ENCODE measurements around the gene PDP2. TPM values are rescaled to one million over a fixed set of nuclear protein-coding genes. Genes with fewer than 3 reads are reported as not detected.

The PDP2 gene
- total and polyA plus RNA-seq, 7 donors = 2.6 to 8.3 (median 5.1) TPM

GRCh38 chr16:66872943-66873684 lies 7.2 kb upstream of the PDP2 start:
- intact Hi-C loops (cut with DNase I) = loop anchor here (1.0 to 5.0 kb wide), 3 partner anchors 146 to 467 kb away; no protein-coding TSS in a partner anchor
- WGBS, 2 donors = 1 to 3% methylated on average over 39 of the region's 39 CpGs
- no peaks in the 10 kb centered on the region for H3K27me3 ChIP-seq
- H3K36me3 ChIP-seq = no peaks in the 10 kb centered on the region
- H3K4me1 ChIP-seq = peaks cover 0 to 10% (median 6%) of the 10 kb centered on the region in 4 donors
- TF ChIP-seq, protein P1, sequence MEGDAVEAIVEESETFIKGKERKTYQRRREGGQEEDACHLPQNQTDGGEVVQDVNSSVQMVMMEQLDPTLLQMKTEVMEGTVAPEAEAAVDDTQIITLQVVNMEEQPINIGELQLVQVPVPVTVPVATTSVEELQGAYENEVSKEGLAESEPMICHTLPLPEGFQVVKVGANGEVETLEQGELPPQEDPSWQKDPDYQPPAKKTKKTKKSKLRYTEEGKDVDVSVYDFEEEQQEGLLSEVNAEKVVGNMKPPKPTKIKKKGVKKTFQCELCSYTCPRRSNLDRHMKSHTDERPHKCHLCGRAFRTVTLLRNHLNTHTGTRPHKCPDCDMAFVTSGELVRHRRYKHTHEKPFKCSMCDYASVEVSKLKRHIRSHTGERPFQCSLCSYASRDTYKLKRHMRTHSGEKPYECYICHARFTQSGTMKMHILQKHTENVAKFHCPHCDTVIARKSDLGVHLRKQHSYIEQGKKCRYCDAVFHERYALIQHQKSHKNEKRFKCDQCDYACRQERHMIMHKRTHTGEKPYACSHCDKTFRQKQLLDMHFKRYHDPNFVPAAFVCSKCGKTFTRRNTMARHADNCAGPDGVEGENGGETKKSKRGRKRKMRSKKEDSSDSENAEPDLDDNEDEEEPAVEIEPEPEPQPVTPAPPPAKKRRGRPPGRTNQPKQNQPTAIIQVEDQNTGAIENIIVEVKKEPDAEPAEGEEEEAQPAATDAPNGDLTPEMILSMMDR (IDR thresholded peaks at IDR 0.05) = peak; percentile 51 to 89 (median 80)
- TF ChIP-seq POLR2AphosphoS5 (IDR thresholded peaks at IDR 0.05) = no peak
- no peak for TF ChIP-seq EP300 (IDR thresholded peaks at IDR 0.05)
- no peak for TF ChIP-seq POLR2A (IDR thresholded peaks at IDR 0.05)
- peak overlapping the region in 3 of 4 donors; percentile 23 to 35 (median 35) for H3K4me3 ChIP-seq
- peak overlapping the region; percentile 3 to 52 (median 48) for H3K27ac ChIP-seq
- H3K9me3 ChIP-seq = no peaks in the 10 kb centered on the region
- DNase-seq = peak; percentile 93

DNA sequence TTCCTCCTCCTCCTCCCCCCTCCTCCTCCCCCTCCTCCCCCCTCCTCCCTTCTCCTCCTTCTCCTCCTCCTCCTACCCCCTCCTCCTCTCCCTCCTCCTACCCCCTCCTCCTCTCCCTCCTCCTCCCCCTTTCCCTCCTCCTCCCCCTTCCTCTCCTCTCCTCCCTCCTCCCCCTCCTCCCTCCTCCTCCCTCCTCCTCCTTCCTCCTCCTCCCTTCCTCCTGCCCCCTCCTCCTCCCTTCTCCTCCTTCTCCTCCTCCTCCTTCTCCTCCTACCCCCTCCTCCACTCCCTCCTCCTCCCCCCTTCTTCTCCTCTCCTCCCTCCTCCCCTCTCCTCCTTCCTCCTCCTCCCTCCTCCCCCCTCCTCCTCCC lies 6.6 kb upstream of the PDP2 start:
- Histone ChIP-seq H3K4me3 (no peak overlapping the region), H3K4me1 (peaks cover 0 to 10% (median 6%) of the 10 kb centered on the region in 4 donors), H3K36me3 (no peaks in the 10 kb centered on the region), H3K9me3 (no peaks in the 10 kb centered on the region), H3K27me3 (no peaks in the 10 kb centered on the region), H3K27ac (peak overlapping the region in 2 of 4 donors; percentile 49 to 52)
- TF ChIP-seq EP300 (IDR thresholded peaks at IDR 0.05) (no peak), POLR2A (IDR thresholded peaks at IDR 0.05) (no peak), POLR2AphosphoS5 (IDR thresholded peaks at IDR 0.05) (no peak)
- TF ChIP-seq, protein P1 (IDR thresholded peaks at IDR 0.05) = no peak
- no peak for DNase-seq
- intact Hi-C loops (cut with DNase I) = loop anchor here (1.0 to 5.0 kb wide), 3 partner anchors 146 to 467 kb away; no protein-coding TSS in a partner anchor

GRCh38 chr16:66874079-66874775 lies 6.1 kb upstream of the PDP2 start:
- no peaks in the 10 kb centered on the region for H3K36me3 ChIP-seq
- H3K27me3 ChIP-seq = no peaks in the 10 kb centered on the region
- no peaks in the 10 kb centered on the region for H3K9me3 ChIP-seq
- TF ChIP-seq POLR2A (IDR thresholded peaks at IDR 0.05) = no peak
- TF ChIP-seq, protein P1 (IDR thresholded peaks at IDR 0.05) = no peak
- TF ChIP-seq EP300 (IDR thresholded peaks at IDR 0.05) = no peak
- no peak for TF ChIP-seq POLR2AphosphoS5 (IDR thresholded peaks at IDR 0.05)
- no peak for DNase-seq
- intact Hi-C loops (cut with DNase I) = loop anchor here (5.0 kb wide), 1 partner anchor 147 kb away; no protein-coding TSS in a partner anchor
- 80 to 84% methylated on average over 1 of the region's 1 CpG for WGBS, 2 donors
- no peak overlapping the region for H3K4me3 ChIP-seq
- peaks cover 0 to 10% (median 6%) of the 10 kb centered on the region in 4 donors for H3K4me1 ChIP-seq
- H3K27ac ChIP-seq = no peak overlapping the region

DNA sequence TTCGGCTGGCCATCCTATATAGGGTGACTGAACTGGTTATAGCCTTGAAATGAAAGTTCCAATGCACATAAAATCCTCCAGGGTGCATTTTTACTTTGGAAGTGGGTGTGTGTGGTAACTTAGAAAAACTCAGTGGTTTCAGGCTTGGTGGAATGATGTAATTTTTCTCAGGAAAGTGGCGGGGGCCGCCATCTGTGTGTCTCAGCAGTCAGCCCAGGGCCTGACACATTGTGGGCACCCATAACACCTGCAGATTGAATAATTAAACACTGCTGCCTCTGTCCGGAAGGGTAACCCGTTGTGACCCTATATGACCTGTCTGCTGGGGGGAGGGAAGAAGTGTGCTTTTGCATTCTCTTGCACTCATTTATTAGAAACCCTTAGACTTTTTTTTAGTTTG lies 2.2 kb upstream of the PDP2 start:
- TF ChIP-seq POLR2AphosphoS5 (IDR thresholded peaks at IDR 0.05) (no peak), POLR2A (IDR thresholded peaks at IDR 0.05) (no peak), EP300 (IDR thresholded peaks at IDR 0.05) (no peak)
- TF ChIP-seq, protein P1 (IDR thresholded peaks at IDR 0.05) = no peak
- no peak overlapping the region for H3K27ac ChIP-seq
- WGBS, 2 donors = 37 to 48% methylated on average over 5 of the region's 5 CpGs

More for the DNA sequence above, 2.2 kb upstream of the PDP2 start:
- no peaks in the 10 kb centered on the region for H3K27me3 ChIP-seq
- no peak for DNase-seq
- no peak overlapping the region for H3K4me3 ChIP-seq
- no peaks in the 10 kb centered on the region for H3K36me3 ChIP-seq
- no peaks in the 10 kb centered on the region for H3K9me3 ChIP-seq
- intact Hi-C loops (cut with DNase I) = loop anchor here (5.0 kb wide), 1 partner anchor 326 kb away; the partner anchor contains the start of genes CKLF and TK2
- peaks cover 0 to 17% (median 12%) of the 10 kb centered on the region in 4 donors for H3K4me1 ChIP-seq
